Measurements from ENCODE around the gene BASP1. TPM values are rescaled to one million over a fixed set of nuclear protein-coding genes. Genes with fewer than 3 reads are reported as not detected.

The BASP1 gene
- total RNA-seq, 1 experiment from 2014 or later = 12.6 TPM

DNA sequence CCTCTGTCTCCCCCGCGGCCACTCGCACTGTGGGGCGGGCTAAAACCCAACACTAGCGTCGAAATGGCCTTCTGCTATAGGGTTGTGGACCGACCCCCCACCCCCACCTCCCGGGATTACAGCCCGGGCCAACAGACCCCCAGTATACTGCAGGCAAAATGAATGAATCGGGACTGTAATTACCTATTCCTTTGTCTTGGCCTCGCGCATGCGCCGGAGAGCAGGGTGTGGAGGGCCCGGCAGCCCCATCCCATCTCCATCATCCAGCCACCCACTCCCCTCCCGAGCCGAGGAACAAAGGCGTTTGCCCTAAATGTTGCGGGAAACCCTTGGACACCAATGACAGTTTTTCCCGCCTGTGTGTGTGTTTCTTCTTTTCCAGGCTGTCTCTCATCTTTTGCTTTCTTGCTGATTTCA, 1.6 kb downstream of the BASP1 start:
- DNase-seq (ENCODE audit: low read depth) = no peak
- in situ Hi-C loops (cut with HindIII; ENCODE audit: low pct_unique_long_range_greater_than_20kb, low sequenced_read_pairs) = no loop called here

DNA sequence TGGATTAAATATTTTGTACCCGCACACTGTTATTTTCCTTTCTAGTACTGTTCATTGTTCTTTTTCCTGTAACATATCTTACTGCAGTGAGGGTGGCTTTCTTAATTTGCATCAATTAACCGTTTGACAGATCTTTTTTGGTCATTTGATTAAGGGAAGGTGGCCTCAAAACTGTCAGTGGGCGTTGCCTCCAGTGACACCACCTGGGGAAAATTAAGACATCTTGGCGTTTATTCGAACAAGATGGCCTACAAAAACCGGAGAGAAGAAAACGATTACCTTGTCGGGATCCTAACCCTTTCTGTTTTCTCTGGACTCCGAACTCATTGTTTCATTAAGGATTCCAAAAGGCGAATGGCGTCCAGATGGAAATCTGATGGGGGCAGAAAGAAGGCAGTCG, 2.0 kb downstream of the BASP1 start:
- in situ Hi-C loops (cut with HindIII; ENCODE audit: low pct_unique_long_range_greater_than_20kb, low sequenced_read_pairs) = no loop called here
- DNase-seq (ENCODE audit: low read depth) = no peak

DNA sequence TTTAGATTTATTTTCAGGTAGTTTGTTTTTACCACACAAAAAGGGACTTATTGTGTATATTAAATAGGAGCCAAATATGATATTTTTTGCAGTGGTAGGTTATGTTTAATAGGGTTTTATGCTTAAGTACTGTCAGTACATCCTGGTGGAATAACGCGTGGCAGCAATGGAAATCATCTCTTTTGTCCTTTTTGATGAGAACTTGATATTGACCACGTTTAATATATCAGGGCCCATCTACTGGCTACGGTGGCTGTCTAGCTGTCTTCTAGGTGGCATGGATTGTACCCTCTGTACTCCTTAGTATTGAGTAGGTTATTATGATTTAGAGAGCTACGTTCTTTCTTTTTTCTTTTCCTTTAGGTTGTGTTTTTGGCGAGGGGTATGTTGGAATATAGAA, 2.6 kb downstream of the BASP1 start:
- in situ Hi-C loops (cut with HindIII; ENCODE audit: low pct_unique_long_range_greater_than_20kb, low sequenced_read_pairs) = no loop called here
- DNase-seq (ENCODE audit: low read depth) = no peak

DNA sequence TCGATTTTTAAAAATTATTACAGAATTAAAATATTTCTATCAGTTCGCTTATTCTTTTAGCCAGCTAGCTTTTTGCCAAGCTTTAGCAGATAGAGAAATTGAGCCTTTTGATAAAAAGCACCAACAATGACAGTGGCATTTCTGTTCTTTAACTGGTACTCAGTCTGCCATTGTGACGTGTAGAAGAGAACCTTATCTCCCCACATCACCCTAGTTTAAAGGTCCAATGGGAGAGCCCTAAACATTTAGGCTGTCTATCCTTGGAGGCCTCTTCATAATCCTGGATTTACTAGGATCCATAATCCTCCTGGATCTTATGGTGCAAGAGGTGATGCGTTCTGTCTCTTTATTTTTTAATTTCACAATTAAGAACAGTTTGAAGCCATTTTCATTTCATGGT, 3.0 kb downstream of the BASP1 start:
- DNase-seq (ENCODE audit: low read depth) = no peak
- in situ Hi-C loops (cut with HindIII; ENCODE audit: low pct_unique_long_range_greater_than_20kb, low sequenced_read_pairs) = no loop called here

DNA sequence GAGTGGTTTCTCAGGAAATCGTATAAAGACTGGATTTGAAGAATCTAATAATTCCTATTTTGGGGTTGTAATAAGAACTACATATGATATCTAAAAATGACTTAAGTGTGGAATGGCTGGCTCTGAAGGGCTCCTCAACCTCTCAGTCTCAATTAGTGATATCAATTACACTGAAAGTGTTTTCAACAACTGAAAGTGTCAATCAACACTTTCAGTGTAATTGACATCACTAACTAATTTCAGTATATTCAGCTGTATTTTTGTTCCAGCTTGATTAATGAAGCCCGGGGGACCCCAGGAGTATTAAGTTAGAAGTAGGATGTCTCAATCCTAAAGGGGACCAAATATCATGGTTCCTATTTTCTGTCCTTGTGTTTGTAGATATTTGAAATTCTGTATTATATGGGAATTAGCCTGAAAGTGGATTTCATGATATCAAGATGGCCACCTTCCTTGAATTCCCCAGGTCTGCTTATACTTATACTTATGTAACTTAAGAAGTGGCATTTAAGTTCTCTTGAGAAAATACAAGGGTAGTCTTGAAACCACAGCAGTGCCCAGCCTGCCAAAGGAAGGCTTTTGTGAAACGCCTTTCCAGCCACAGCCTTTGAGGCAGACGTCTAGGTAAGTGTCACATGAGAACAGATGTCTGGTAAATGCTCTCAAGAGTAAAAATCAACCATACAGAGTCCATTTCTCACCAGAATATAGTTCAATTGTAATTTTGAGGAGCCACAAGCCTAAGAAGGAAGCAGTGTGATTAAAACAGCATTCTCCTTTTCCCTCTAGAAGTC, 4.6 kb downstream of the BASP1 start:
- no peak for DNase-seq (ENCODE audit: low read depth)
- in situ Hi-C loops (cut with HindIII; ENCODE audit: low pct_unique_long_range_greater_than_20kb, low sequenced_read_pairs) = no loop called here

DNA sequence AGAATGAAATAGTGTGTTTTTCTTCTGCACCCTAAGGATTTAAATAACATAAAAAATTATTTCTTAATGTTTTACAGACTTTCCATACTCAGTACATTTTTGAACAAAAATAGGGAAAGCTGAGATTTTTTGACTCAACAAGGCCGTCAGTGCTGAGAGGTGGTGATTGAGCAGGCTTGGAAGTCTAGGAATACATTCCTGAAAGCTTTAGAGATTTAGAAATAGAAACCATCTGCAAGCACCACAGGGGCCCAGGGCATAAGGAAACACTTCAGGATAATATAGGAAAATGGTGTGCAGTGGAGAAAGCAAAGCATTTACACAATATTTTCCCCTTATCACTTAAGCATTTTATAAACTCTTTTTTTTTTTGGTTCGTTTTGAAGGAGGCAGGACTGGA, 5.2 kb downstream of the BASP1 start:
- in situ Hi-C loops (cut with HindIII; ENCODE audit: low pct_unique_long_range_greater_than_20kb, low sequenced_read_pairs) = no loop called here
- no peak for DNase-seq (ENCODE audit: low read depth)

DNA sequence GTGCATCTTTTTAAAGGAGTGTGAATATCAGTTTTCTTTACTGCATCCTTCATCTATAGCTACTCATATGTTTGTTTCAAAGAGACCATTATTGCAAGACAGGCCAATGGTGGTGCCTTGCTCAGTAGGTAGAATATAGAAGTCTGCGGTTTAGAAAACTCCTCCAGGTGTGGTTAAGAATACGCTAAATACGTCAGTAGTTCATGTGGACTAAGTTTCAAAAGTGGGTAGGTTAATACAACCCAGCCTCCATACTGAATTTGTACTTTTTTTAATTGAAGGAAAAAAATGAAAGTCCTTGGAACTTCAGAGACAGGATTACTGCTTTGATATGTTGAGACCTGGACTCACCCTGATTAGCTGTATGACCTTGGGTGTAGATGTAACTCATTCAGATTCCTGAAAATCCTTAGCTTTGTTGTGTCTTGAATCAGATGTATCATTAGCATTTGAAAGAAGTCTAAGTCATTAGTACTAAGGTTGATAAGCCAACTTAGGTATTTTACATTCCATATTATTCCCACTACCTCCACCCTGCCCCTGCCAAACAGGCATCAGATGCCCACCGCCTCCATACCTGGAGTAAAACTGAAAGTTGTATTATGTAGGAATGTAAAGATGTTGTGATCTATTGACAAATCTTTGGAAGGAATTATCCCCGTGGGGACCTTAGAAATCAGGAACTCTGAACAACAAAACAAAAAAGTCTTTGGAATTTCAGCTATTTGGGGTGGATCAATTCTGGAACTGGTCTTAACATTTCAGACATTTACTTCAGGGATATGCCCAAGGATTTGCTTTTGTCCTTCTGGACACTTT, 6.1 kb downstream of the BASP1 start:
- DNase-seq (ENCODE audit: low read depth) = no peak
- in situ Hi-C loops (cut with HindIII; ENCODE audit: low pct_unique_long_range_greater_than_20kb, low sequenced_read_pairs) = no loop called here

DNA sequence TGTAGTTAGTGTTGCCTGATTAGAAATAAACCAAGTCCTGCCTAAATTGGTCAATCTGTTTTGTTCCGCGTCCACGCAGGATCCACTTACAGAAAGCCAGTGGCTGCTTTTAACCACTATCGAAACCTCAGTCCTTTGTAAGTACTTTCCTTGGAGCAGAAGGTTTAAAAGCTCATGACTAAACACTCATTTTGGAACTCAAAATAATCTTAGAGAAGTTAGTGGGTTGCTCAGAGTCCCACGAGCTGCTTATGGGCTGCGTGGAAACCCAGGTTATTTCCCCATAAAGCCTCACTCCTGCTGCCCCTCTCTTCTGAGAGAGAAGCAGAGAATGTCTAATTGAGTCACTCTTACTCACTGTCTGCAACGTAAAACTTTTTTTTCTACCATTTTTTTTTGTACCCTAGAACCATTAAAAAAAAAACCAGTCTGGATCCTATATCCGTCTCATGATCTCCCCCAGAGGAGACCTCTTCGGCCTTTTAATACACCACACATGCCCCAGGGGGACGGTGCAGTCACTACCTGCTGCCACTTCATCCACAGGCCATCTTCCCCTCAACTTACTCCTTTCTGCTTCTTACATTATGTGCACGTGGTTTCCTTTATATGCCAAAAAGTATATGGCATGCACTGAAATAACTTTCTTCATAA, 7.6 kb downstream of the BASP1 start:
- in situ Hi-C loops (cut with HindIII; ENCODE audit: low pct_unique_long_range_greater_than_20kb, low sequenced_read_pairs) = no loop called here
- DNase-seq (ENCODE audit: low read depth) = no peak

DNA sequence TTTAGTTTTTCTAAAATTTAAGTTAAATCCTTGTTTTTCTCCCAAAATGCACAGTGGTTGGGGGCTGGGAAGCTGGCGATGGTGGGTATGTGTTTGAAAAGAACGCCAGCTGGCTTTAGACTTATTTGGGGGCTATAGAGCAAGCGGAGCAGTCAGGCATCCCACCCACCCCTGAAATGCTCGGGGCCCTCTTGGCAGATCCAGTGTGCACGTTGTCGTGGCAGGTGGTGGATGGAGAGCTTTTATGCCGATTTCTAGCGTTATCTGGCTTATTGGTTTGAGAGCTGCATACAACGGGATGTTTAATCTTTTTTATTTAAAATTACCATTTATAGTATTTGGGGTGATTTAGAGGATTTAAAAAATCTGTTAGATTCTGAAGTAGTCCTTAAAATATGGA, 8.1 kb downstream of the BASP1 start:
- no peak for DNase-seq (ENCODE audit: low read depth)
- in situ Hi-C loops (cut with HindIII; ENCODE audit: low pct_unique_long_range_greater_than_20kb, low sequenced_read_pairs) = no loop called here

DNA sequence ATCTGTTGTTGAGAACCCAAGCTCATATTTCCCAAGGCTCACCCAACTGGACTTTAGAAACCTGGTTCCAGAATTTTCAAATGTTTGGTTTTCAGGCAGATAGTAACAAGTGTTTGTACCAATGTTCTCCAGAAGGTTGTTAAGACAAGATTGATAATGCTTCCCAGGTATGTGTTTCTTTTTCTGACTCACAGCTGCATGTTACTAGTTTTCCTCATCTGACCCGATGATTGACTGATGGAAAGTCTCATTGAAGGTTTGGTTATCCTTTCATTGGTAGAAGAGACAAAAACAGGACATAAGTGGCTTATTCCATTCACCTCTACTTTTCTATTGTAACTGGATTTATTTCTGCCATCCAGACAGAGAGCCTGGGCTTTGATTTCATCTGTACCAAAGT, 10.4 kb downstream of the BASP1 start:
- in situ Hi-C loops (cut with HindIII; ENCODE audit: low pct_unique_long_range_greater_than_20kb, low sequenced_read_pairs) = no loop called here
- DNase-seq (ENCODE audit: low read depth) = no peak

DNA sequence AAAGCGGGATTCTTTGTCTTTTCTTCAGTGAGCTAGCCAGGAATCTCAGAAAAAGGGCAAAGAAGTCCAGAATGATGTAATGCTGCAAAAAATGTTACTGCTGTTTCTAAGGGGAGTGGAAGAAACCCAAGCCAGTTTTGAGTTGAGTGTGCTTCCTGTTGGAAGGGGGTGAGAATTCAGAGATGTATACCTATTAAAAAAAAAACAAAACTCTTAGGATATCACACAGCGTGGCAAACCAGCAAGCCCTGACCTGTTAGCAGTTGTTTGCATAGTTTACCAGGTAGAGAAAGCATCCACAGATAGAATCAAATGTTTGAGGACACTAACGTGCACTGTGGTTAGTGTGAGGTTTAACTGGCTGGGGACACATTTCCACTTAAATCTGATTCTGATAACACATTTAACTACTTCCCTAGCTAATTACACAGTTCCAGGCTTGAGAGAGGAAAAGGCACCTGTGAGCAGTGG, 11.4 kb downstream of the BASP1 start:
- in situ Hi-C loops (cut with HindIII; ENCODE audit: low pct_unique_long_range_greater_than_20kb, low sequenced_read_pairs) = no loop called here
- DNase-seq (ENCODE audit: low read depth) = no peak

DNA sequence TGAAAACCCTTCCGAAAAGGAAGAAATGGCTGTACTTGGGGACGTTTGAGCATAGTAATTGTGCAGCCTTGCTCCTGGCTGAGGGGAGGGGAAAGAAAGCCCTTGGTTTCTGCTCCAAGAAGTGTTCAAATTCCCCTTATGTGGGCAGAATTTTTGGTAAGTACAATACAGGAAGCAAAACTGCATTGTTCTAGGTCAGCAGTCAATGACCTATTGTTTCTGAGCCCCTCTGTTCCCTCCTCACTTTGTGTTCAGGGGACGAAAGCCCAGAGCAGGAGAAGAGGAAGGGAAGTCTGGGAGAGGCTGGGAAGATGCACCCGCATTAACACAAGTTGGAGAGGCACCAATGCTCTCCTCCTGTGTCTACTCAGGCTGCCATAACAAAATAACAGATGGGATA, 11.9 kb downstream of the BASP1 start:
- DNase-seq (ENCODE audit: low read depth) = no peak
- in situ Hi-C loops (cut with HindIII; ENCODE audit: low pct_unique_long_range_greater_than_20kb, low sequenced_read_pairs) = no loop called here

DNA sequence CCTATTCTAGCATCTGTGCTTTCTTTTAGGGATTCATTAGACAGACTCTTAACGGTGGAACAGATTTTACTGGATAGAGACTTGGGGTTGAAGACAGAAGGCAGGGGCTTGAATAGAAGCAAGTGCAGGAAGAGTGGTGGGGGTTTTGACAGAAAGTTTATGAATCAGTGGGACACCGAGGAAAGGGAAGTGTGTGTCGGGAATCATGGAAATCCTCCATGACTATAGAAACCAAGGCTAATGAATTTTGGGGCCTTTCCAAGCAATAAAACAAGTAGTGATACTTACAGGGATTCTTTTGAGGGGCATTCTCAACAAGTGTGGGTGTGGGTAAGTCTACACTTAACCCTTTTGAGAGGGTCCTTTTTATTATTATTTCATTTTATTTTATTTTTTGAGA, 12.8 kb downstream of the BASP1 start:
- in situ Hi-C loops (cut with HindIII; ENCODE audit: low pct_unique_long_range_greater_than_20kb, low sequenced_read_pairs) = no loop called here
- DNase-seq (ENCODE audit: low read depth) = no peak

DNA sequence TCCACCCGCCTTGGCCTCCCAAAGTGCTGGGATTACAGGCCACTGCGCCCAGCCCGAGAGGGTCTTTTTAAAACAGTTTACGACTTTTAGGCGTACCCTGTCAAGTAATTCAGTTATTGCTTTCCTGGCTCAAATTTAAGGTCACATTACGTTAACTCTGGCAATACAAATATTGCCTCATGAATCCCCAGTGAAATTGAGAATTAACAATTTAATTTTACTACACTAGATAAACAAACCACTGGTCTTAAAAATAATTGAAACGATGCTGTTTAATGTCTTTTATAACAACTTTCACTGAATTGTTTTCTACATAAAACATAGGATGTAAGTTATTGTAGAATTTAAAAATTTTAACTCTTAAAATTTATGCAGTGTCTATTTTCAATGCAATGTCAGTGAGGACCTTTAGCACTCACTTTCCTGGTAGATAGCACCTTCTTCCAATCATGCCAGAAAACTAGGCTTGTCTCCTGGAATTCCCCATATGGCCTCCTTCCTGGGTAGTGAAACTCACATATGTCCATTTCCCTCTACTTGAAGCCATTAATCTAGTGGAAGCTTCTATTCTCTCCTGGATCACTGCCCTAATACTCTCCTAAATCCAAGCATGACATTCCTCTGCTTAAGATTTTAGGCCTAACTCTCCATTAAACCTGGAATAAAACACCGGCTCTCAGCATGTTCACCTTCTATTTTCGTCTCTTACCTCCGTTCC, 13.5 kb downstream of the BASP1 start:
- DNase-seq (ENCODE audit: low read depth) = no peak
- in situ Hi-C loops (cut with HindIII; ENCODE audit: low pct_unique_long_range_greater_than_20kb, low sequenced_read_pairs) = no loop called here

DNA sequence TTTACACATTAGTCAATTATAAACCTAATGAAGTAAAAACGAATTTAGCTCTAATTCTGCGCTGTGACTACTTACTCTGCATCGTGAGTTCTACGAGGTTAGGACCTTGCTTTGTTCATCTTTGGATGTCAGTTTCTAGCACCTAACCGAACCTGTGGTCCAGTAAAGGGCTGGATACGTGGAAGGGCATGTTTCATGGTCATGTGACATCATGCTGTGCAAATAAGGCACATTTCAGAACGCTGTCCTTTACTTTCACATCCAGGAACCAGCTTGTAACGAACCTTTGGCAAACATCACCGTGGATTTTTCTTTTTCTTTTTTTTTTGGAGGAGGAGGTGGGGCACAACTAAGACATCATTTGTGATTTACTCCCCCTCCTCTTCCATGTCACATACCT, 15.0 kb downstream of the BASP1 start:
- DNase-seq (ENCODE audit: low read depth) = no peak

DNA sequence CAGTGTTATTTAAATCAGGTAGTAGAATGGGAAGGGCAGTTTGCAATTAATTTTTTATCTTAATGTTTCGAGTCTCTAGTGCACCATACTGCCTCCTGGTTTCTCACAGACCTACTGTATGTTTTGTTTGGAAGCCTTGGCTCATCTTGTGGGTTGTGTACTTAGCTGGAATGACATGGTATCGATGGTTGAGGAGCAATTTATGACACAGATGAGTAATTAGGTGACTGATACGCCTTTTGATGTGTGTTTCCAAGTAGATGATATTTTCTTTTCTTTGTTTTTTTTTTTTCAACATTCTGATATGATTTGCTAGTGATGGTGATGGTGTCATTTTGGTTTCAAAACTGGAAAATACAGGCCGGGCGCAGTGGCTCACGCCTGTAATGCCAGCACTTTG, 16.1 kb downstream of the BASP1 start:
- in situ Hi-C loops (cut with HindIII; ENCODE audit: low pct_unique_long_range_greater_than_20kb, low sequenced_read_pairs) = no loop called here
- no peak for DNase-seq (ENCODE audit: low read depth)

More for the DNA sequence above, 15.0 kb downstream of the BASP1 start:
- in situ Hi-C loops (cut with HindIII; ENCODE audit: low pct_unique_long_range_greater_than_20kb, low sequenced_read_pairs) = no loop called here

DNA sequence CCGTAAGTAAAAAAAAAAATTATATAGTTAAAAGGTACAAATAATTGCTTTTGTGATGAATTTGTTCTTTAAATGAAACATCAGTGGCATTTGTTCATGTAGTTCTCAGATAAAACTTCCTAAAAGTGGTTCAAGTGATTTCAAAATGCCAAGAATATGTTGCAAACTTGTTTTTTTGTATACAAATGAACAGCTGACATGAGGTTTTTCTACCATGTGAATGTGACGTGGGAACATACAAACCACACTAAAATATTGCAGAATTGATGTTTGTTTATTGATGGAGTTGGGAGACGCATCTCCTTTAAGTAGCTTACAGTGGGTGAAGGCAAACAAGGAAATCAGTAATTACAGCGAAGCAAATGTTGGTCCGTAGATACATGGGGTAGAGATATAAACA, 16.9 kb downstream of the BASP1 start:
- no peak for DNase-seq (ENCODE audit: low read depth)
- in situ Hi-C loops (cut with HindIII; ENCODE audit: low pct_unique_long_range_greater_than_20kb, low sequenced_read_pairs) = no loop called here

DNA sequence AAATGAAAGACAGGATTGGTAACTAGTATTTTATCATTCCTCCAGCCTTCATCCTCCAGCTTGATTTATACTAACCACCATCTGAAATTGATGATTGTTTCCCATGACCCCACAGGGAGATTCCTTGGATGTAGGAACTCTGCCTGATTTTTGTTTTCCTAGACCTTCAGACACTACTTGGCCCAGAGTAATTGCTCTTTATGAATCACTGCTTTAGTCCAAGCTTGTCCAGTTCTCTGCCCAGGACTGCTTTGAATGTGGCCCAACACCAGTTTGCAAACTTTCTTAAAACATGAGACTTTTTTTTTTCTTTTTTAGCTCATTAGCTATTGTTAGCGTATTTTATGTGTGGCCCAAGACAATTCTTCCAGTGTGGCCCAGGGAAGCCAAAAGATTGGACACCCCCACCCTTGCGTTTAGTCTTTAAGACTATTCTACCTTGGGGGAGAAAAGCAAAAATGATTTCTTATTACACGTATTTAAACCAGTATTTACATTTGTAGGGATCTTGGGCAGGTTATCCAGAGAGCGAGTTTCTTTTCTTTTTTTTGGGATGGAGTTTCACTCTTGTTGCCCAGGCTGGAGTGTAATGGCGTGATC, 18.4 kb downstream of the BASP1 start:
- in situ Hi-C loops (cut with HindIII; ENCODE audit: low pct_unique_long_range_greater_than_20kb, low sequenced_read_pairs) = no loop called here
- DNase-seq (ENCODE audit: low read depth) = no peak

Measured in Caki2 (cell line).